ENCODE data around the gene ADGRG1.

DNA sequence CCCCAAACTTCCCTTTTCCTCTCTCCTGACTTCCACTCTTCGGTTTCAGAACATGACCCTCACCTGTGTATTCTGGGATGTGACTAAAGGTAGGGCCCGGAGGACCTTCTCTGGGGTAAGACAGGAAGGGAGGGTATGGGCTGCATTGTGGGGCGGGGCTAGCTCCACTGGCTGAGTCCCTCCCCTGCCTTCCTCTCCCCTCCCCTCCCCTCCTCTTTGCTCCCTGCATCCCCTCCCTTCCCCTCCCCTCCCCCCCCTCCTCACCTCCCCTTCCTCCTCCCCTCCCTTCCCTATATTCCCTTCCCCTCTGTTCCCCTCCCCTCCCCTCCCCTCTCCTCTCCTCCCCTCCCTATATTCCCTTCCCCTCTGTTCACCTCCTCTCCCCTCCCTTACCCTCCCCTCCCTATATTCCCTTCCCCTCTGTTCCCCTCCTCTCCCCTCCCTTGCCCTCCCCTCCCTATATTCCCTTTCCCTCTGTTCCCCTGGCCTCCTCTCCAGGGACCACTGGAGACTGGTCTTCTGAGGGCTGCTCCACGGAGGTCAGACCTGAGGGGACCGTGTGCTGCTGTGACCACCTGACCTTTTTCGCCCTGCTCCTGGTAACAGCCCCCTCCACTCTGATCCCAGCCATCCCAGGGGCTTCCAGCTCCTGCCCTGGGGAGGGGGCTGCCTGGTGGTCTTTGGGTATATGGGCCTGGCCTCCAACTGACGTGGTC, 51.5 kb downstream of the ADGRG1 start:
- no peak for TF ChIP-seq EZH2 (IDR thresholded peaks at IDR 0.05)
- no peak for TF ChIP-seq FOXP2 (optimal IDR thresholded peaks at IDR 0.05; ENCODE audit: control extremely low read depth, extremely low read length, insufficient read depth)
- TF ChIP-seq POLR2AphosphoS5 (IDR thresholded peaks at IDR 0.05; ENCODE audit: borderline replicate concordance, low read depth, low read length) = no peak
